HG03558 (cell line): ENCODE data around the gene DIO3.
"Not testable (repeated sequence)": the region's sequence is repeated elsewhere in the genome, so short reads cannot be mapped to it uniquely, and the experiment has no call there.

Experiments
- ATAC-seq: cut with Tn5 transposase; IDR thresholded peaks from one replicate; pipeline ENCODE4 v1.9.1; 2021; ENCODE audit warnings: moderate number of reproducible peaks; ENCODE audit not compliant: unreplicated experiment; ENCODE audit errors: extremely low read depth

The DIO3 gene

DNA sequence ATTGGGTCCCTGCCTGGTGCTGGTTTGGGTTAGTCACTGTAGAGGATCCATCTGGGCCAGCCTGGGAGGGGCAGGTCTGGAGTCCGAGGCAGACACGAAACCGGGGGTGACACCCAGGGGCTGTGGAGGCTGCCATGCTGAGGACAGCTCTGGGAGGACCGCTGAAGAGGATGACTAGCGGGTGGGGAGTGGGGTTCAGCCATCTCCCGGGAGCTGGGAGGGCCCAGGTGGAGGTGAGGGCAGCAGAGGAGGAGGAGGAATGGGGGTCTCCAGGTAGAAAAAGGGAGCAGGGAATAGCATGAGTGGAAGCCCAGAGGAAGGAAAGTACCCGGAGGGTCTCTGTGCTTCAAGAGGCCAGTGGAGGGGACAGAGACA is 4.0 kb upstream of the DIO3 start:
- no peak for ATAC-seq

GRCh38 chr14:101557811-101558738 is 3.2 kb upstream of the DIO3 start:
- no peak for ATAC-seq

DNA sequence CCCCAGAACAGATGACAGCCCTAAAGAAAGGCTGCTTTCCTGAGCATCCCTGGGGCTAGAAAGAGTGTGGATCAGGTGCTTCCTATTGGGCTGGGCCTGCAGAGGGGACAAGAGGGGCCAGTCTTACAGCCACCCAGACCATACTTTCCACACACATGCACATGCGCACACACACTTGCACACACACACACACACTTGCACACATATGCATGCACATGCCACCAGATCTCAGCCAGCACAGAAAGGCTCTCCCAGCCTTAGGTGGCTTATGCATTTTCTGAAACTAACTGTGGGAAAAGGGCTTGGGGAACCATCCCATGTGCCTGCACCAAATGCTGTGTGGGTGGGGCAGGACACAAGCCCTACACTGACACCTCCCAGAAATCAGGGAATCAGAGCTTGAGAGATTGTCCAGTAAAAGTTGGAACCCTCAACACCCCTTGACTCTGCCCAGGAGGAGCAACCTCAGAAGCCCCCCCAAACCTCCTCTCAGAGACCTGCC is 2.5 kb upstream of the DIO3 start:
- no peak for ATAC-seq

- no peak for ATAC-seq
These were observed 2.1 kb upstream of the DIO3 start for GRCh38 chr14:101559250-101559623.

DNA sequence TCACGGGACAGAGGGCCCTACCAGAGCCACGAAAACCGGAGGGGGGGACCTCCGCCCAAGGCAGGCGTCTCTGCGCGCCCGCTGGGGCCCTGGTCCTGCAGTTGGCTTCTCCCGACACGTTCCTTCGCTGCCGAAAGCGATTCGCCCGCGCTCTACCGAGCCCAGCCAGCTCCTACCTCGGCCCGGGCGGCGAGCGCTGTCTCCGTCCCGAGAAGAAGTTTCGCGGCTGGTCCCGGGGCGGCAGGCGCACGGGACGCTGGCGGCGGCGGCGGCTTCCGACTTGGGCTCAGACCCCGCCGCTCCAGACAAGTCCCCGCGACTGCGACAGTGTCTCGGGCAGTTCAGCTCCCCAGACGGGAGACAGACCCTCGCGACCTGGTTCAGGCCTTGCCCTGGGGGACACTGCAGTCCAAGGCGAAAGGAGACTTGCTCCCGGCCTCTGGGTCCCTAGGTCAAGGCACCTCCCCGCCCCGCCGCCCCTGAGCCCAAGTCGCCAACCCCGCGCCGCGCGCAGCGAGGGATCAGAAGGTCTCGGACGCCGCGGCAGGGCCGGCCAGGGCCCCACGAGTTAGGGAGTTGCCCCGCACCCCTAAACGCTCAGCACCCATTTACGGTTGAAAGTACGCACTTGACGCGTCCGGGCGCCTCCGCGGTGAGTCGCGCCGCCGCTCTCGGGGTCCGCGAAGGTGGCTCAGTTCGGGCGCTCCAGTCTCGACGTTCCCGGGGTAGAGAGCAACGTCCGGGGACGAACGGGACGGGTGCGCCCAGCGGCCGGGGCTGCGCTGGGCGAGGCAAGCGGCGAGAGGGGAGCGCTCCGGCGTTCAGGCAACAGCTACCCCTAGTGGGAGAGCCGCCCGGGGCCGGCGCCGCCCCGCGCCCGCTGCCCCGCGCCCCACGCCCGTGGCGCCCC is 1.4 kb upstream of the DIO3 start:
- no peak for ATAC-seq

DNA sequence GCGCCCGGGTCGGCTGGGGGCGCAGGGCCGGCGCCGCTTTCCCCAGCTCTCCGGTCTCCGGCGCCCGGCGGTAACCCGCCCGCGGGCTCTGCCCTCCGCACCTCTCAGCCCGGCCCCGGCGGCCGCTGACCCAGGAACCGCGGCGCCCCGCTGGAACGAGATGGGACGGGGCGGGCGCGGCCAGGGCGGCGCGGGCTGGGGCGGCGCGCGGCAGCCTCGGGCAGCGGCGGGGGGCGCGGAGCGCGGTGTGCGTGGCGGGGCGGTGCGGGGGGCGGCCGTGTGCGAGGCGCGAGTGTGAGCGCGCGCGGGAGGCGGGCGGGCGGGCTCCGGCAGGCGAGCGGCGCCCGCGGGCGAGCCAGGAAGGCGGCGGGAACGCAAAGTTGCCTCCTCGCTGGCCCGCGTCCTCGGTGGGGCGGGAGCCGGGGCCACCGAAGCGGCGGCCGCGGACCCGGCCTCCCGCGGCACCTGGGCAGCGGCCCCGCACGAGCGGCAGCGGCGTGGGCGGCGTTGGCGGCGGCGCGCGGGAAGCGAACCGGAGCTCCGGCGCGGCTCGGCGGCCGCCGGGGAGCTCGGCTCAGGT is 671 bp upstream of the DIO3 start:
- no peak for ATAC-seq

DNA sequence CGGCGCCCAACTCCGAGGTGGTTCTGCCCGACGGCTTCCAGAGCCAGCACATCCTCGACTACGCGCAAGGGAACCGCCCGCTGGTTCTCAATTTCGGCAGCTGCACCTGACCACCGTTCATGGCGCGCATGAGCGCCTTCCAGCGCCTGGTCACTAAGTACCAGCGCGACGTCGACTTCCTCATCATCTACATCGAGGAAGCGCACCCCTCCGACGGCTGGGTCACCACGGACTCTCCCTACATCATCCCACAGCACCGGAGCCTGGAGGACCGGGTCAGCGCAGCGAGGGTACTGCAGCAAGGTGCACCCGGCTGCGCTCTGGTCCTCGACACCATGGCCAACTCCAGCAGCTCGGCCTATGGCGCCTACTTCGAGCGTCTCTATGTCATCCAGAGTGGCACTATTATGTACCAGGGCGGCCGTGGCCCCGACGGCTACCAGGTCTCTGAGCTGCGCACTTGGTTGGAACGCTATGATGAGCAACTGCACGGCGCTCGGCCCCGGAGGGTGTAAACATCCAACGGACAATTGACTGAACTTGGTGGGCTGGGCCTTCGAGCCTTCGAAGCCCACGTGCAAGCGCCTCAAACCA is 699 bp downstream of the DIO3 start:
- ATAC-seq = no peak

- no peak for ATAC-seq
These were observed 1.5 kb downstream of the DIO3 start for GRCh38 chr14:101562659-101563351.

DNA sequence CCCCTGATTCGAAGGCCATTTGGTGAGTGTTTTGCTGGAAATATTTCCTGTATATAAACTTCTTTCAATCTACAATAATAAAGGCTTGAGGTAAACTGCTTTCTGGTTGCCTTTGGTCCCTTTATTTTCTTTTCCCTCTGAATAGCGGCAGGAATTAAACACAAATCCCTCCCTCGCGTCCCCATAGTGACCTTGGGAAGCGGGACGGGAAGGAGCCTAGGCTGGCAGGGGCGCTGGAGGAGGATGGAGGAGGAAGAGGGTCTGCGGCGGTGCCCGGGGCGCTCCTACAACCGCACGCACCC is 2.0 kb downstream of the DIO3 start:
- ATAC-seq = no peak

DNA sequence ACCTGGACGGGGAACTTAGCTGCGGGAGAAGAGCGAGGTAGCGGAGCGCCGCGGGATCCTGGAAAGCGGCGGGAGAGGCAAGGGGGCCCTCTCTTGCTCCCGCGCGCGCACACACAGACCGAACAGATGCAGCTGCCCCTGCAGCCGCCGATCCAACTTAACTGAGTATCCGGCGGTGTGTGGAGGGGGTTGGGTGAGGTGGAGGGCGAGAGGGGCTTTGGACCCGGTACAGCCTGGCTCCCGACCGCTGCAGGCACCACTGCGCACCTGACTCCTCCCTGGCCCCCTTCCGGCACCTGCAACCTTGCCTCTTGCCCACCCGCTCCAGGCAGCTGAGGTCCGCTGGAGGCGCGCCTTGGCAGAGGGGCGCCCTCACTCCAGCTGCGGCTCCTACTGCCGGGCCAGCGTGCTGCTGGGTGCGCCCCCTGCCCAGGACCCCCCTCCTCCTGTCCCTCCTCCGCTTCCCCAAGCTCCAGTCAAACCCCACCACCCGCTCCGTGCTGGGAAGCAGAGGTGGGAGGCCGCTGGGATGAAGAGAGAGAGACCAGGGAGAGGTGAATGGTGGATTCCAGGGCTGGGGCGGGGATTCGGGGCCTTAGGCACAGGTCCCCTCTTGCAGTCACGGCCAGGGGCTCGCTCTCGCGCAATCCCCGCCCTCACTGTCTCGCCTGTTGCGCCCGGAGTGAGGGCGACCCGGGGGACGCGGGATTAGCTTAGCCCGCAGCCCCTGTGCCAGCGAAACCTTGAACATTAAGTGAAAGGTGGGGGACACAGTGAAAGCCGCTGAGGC is 2.6 kb downstream of the DIO3 start:
- ATAC-seq = no peak

DNA sequence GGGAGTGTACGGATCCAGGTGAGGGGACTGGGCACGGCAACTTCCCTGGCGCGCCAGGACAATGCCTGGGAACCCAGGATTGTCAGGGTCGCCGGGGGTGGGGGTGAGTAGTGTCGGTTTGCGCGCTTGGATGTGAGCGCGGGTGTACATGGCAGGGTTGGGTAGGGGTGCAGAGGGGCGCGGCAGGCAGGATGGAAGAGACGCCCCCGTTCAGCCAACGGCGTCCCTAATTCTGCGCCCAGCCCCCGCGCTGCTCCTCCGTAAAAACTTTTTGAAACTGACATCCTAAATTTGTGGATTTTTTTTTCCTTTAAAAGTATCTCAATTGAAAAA is 3.1 kb downstream of the DIO3 start:
- ATAC-seq = no peak

GRCh38 chr14:101564819-101565698 is 3.8 kb downstream of the DIO3 start:
- no peak for ATAC-seq

DNA sequence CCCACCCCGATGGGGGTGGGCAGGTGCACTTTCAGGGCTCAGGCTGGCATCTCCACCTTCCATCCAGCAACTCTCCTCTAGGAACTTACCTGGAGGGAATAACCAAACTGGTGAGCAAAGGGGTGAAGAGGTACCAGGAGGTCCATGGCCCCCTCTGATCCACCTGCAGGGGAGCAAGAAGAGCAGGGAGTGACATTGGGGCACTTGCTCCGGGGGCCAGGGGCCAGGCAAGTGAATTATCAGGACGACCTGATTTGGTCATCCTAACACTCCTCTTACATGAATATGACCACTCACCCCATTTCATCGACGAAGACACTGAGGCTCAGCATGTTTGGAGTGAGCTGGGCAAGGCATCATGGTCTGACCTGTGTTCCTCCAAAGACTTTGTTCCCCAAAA is 6.0 kb downstream of the DIO3 start:
- no peak for ATAC-seq

DNA sequence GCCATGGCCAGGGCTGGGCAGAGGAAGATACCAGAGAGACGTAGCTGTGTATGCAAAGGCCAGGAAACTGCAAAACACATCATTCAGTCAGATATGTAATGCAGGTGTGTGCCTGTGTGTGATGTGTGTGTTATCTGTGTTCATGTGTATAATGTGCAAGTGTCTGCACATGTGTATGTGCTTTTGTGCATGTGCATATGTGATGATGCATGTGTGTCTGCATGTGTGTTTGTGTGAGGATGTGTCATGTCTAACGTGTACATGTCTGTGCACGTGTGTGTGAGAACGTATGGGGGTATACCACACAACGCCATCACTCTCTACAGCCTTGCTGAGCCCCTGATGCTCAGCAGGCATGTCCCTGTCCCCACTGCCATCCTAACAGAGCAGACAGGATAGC is 9.7 kb downstream of the DIO3 start:
- no peak for ATAC-seq

GRCh38 chr14:101572526-101572925 is 11.2 kb downstream of the DIO3 start:
- not testable (repeated sequence) for ATAC-seq

DNA sequence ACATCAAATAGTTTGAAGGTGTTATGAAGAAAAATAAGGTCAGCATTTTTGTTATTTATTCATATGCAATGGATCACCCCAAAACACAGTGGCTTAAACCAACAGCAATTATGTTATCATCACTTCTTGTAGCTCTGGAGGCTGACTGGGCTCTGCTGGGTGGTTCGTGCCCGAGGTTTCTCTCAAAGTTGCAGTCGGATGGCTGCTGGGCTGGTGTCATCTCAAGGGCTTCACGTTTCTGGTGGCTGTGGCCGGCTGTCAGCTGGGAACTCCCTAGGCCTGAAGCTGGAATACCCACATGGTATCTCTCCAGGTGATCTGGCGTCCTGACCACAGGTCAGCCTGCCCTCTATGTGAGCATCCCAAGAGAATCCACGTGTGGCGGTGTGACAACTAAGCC is 12.0 kb downstream of the DIO3 start:
- no peak for ATAC-seq

GRCh38 chr14:101575581-101575980 is 14.3 kb downstream of the DIO3 start:
- no peak for ATAC-seq

GRCh38 chr14:101577221-101577909 is 16.1 kb downstream of the DIO3 start:
- no peak for ATAC-seq
